Mammary epithelial cell (primary cell): ENCODE data around the gene SLC5A2.

ENCODE experiments used
- CTCF ChIP-seq, 2 donors: IDR thresholded peaks in 1 of 2; conservative IDR thresholded peaks in 1 of 2; 2 replicates each; pipeline ENCODE4 v1.5.1; 2011 to 2012; ENCODE audit warnings: inconsistent platforms in 2 of 2, low read length in 2 of 2, mild to moderate bottlenecking in 2 of 2, control low read depth in 1 of 2, low read depth in 1 of 2; ENCODE audit not compliant: insufficient read depth in 1 of 2; ENCODE audit errors: extremely low read depth in 1 of 2
- EZH2 ChIP-seq: IDR thresholded peaks from 2 replicates; pipeline ENCODE4 v1.6.1; 2012; ENCODE audit warnings: low read length, inconsistent platforms, borderline replicate concordance

GRCh38 chr16:31459687-31460581 lies 23.0 kb upstream of the SLC5A2 start:
- TF ChIP-seq CTCF (conservative IDR thresholded peaks at IDR 0.05 in 1 of 2, IDR thresholded peaks at IDR 0.05 in 1 of 2; ENCODE audit: extremely low read depth in 1 of 2, insufficient read depth in 1 of 2, low read depth in 1 of 2, low read length in 2 of 2) (no peak), EZH2 (no peak)
